OCI-LY3 (cell line): ENCODE measurements around the gene WSB1.

Experiments used
- EZH2phosphoT487 ChIP-seq: fragments of 200-600 bp; shearing (Covaris generic); IDR thresholded peaks from 2 replicates; pipeline ENCODE4 v1.6.1; 2018; ENCODE audit warnings: antibody characterized with exemption, mixed run types, low read depth
- TF ChIP-seq, protein P1 (sequence below): fragments of 200-600, 300-600 bp; sonication (generic); IDR thresholded peaks from 2 replicates; pipeline ENCODE4 v1.5.1; 2014; ENCODE audit warnings: antibody characterized with exemption, low read length, low read depth

DNA sequence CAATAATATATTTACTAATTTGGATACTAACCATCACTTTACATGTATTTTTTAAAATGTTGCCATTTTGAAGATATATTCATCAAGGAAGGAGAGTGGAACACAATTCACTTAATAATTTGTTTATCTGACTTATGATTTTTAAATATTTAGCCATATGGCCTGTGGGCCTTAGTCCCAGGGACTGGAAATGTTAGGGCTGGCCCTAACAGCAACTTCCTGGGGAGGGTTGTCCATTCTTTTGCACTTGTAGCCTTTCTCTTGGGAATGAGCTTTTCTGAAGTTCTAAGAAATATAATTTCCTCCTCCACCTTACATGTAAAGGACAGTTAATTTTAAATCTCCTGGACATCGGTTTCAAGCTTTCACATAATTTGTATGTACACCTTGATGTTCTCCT, 27.7 kb upstream of the WSB1 start:
- TF ChIP-seq, protein P1, sequence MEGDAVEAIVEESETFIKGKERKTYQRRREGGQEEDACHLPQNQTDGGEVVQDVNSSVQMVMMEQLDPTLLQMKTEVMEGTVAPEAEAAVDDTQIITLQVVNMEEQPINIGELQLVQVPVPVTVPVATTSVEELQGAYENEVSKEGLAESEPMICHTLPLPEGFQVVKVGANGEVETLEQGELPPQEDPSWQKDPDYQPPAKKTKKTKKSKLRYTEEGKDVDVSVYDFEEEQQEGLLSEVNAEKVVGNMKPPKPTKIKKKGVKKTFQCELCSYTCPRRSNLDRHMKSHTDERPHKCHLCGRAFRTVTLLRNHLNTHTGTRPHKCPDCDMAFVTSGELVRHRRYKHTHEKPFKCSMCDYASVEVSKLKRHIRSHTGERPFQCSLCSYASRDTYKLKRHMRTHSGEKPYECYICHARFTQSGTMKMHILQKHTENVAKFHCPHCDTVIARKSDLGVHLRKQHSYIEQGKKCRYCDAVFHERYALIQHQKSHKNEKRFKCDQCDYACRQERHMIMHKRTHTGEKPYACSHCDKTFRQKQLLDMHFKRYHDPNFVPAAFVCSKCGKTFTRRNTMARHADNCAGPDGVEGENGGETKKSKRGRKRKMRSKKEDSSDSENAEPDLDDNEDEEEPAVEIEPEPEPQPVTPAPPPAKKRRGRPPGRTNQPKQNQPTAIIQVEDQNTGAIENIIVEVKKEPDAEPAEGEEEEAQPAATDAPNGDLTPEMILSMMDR, result no peak
- no peak for TF ChIP-seq EZH2phosphoT487
